HepG2 (cell line): Measurements from ENCODE around the gene PGK2. TPM values are rescaled to one million over a fixed set of nuclear protein-coding genes. Genes with fewer than 3 reads are reported as not detected.
A peak's percentile ranks its signal among the peaks of the same experiment; 100 is the strongest.

Experiments used
- CEBPG ChIP-seq: IDR thresholded peaks from 2 replicates; pipeline ENCODE4 v1.6.1; 2016
- KDM4B ChIP-seq: sonication (generic); formaldehyde crosslinking; IDR thresholded peaks from 2 replicates; pipeline ENCODE4 v1.4.0; 2020; ENCODE audit warnings: missing genetic modification reagents
- NONO ChIP-seq, 2 experiments: fragments of 450-650 bp in 1 of 2; sonication (generic) in 1 of 2; formaldehyde crosslinking in 1 of 2; IDR thresholded peaks in 1 of 2; conservative IDR thresholded peaks in 1 of 2; 2 replicates each; pipeline versions ENCODE4 v1.6.1 to v1.8.0; 2017 to 2022; ENCODE audit warnings: mild to moderate bottlenecking in 1 of 2, missing genetic modification reagents in 1 of 2, moderate library complexity in 1 of 2
- NR2F2 ChIP-seq: IDR thresholded peaks from 2 replicates; pipeline ENCODE4 v1.6.1; 2012; ENCODE audit warnings: low read depth, inconsistent platforms, borderline replicate concordance
- RBM39 ChIP-seq: fragments of 200-400 bp; formaldehyde crosslinking; IDR thresholded peaks from one replicate; pipeline ENCODE4 v1.6.1; 2018; ENCODE audit warnings: antibody characterized with exemption, mild to moderate bottlenecking, low read depth, low read length; ENCODE audit not compliant: poor library complexity, severe bottlenecking
- SP2 ChIP-seq: sonication (generic); formaldehyde crosslinking; IDR thresholded peaks from 2 replicates; pipeline ENCODE4 v1.5.1; 2020; ENCODE audit warnings: mild to moderate bottlenecking, missing genetic modification reagents
- TAF1 ChIP-seq: sonication (generic); formaldehyde crosslinking; IDR thresholded peaks from 2 replicates; pipeline ENCODE4 v1.4.0; 2020; ENCODE audit warnings: missing genetic modification reagents
- TBX3 ChIP-seq: fragments of 450-650 bp; IDR thresholded peaks from 2 replicates; pipeline ENCODE4 v1.6.1; 2017; ENCODE audit warnings: antibody characterized with exemption, mild to moderate bottlenecking, inconsistent platforms, borderline replicate concordance
- TCF7L2 ChIP-seq: IDR thresholded peaks from 2 replicates; pipeline ENCODE4 v1.6.1; 2011; ENCODE audit warnings: mild to moderate bottlenecking, low read depth, low read length, moderate library complexity
- YEATS2 ChIP-seq: sonication (generic); formaldehyde crosslinking; IDR thresholded peaks from 2 replicates; pipeline ENCODE4 v1.4.0; 2020; ENCODE audit warnings: missing genetic modification reagents, borderline replicate concordance
- ZBTB38 ChIP-seq: sonication (generic); formaldehyde crosslinking; IDR thresholded peaks from 2 replicates; pipeline ENCODE4 v1.5.1; 2020; ENCODE audit warnings: mild to moderate bottlenecking, missing genetic modification reagents
- ZNF124 ChIP-seq: sonication (generic); formaldehyde crosslinking; IDR thresholded peaks from 2 replicates; pipeline ENCODE4 v1.4.0; 2020; ENCODE audit warnings: missing genetic modification reagents
- ZNF382 ChIP-seq: sonication (generic); formaldehyde crosslinking; IDR thresholded peaks from 2 replicates; pipeline ENCODE4 v1.5.0; 2020; ENCODE audit warnings: missing genetic modification reagents, mild to moderate bottlenecking, borderline replicate concordance
- ZNF543 ChIP-seq: sonication (generic); formaldehyde crosslinking; IDR thresholded peaks from 2 replicates; pipeline ENCODE4 v1.4.0; 2020; ENCODE audit warnings: mild to moderate bottlenecking, missing genetic modification reagents
- ZNF619 ChIP-seq: sonication (generic); formaldehyde crosslinking; IDR thresholded peaks from 2 replicates; pipeline ENCODE4 v1.4.0; 2020; ENCODE audit warnings: mild to moderate bottlenecking, missing genetic modification reagents
- ZNF670 ChIP-seq: sonication (generic); formaldehyde crosslinking; IDR thresholded peaks from 2 replicates; pipeline ENCODE4 v1.8.0; 2022; ENCODE audit warnings: mild to moderate bottlenecking, missing genetic modification reagents, borderline replicate concordance
- ZNF703 ChIP-seq: sonication (generic); formaldehyde crosslinking; IDR thresholded peaks from 2 replicates; pipeline ENCODE4 v1.5.1; 2020; ENCODE audit warnings: missing genetic modification reagents, mild to moderate bottlenecking, moderate library complexity, borderline replicate concordance
- ZNF816 ChIP-seq: sonication (generic); formaldehyde crosslinking; IDR thresholded peaks from 2 replicates; pipeline ENCODE4 v1.8.0; 2022; ENCODE audit warnings: missing genetic modification reagents, mild to moderate bottlenecking, borderline replicate concordance
- ZNF841 ChIP-seq: sonication (generic); formaldehyde crosslinking; IDR thresholded peaks from 2 replicates; pipeline ENCODE4 v1.8.1; 2023; ENCODE audit warnings: missing genetic modification reagents, borderline replicate concordance
- ZSCAN21 ChIP-seq: sonication (generic); formaldehyde crosslinking; IDR thresholded peaks from 2 replicates; pipeline ENCODE4 v1.8.0; 2022; ENCODE audit warnings: mild to moderate bottlenecking, missing genetic modification reagents, moderate library complexity, borderline replicate concordance
- polyA plus RNA-seq, 8 experiments: library from polyadenylated mRNA; depleted of rRNA in 3 of 8; stranded (reverse) in 7 of 8; unstranded in 1 of 8; fragments of >200 nt; fragmentation: Illumina TruSeq in 4 of 8; extraction: Trizol in 4 of 8; gene quantifications; 2 replicates each; pipeline versions ENCODE4 v1.2.1 to v1.2.3, GENCODE V29; 2011 to 2016; ENCODE audit warnings: low read depth in 4 of 8, missing spikeins in 1 of 8, mixed read lengths in 1 of 8; ENCODE audit not compliant: insufficient read depth in 1 of 8
- total RNA-seq, 5 experiments: library from RNA; depleted of rRNA; stranded (reverse); fragments of >200 nt; fragmentation: Illumina TruSeq; extraction: Trizol; gene quantifications; 2 replicates each; pipeline ENCODE4 v1.2.3, GENCODE V29; 2016; ENCODE audit warnings: low read depth in 1 of 5
- TF ChIP-seq, protein P1 (sequence below): sonication (generic); formaldehyde crosslinking; IDR thresholded peaks from 2 replicates; pipeline ENCODE4 v1.5.0; 2020; ENCODE audit warnings: mild to moderate bottlenecking, low read depth, missing genetic modification reagents, borderline replicate concordance
- TF ChIP-seq, protein P2 (sequence below): IDR thresholded peaks from 2 replicates; pipeline ENCODE4 v1.4.0; 2020; ENCODE audit warnings: mild to moderate bottlenecking, missing genetic modification reagents
- TF ChIP-seq, protein P3 (sequence below): sonication (generic); formaldehyde crosslinking; IDR thresholded peaks from 2 replicates; pipeline ENCODE4 v1.4.0; 2020; ENCODE audit warnings: mild to moderate bottlenecking, low read depth, missing genetic modification reagents

The PGK2 gene
- total and polyA plus RNA-seq, 2 of the 13 experiments (the other 11 are each of a cell fraction or from before 2014, with no cell fraction given), result not detected

DNA sequence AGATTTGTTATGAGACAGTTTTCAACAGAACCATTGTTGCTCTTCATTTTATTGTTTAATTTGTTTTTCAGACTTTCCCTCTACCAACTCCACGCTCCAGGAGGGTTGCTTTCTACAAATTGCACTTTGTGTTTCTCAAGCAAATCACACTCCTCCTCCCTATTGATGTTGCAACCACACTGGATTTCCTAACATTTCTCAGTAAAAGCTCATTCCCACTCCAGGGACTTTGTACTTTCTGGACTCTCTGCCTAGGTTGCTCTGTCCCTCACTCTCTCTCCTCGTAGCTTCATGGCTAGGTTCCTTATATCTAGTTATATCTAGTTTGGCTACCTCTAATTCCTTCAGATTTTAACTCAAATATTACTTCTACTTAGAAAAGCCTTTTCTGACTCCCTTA is 20.3 kb downstream of the PGK2 start (continued):
- TF ChIP-seq, protein P1, sequence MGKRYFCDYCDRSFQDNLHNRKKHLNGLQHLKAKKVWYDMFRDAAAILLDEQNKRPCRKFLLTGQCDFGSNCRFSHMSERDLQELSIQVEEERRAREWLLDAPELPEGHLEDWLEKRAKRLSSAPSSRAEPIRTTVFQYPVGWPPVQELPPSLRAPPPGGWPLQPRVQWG (CRISPR knock-in tag), result no peak
- no peak for TF ChIP-seq SP2
- TF ChIP-seq YEATS2, result no peak
- TF ChIP-seq CEBPG (CRISPR knock-in tag), result peak; percentile 98
- TF ChIP-seq, protein P2, sequence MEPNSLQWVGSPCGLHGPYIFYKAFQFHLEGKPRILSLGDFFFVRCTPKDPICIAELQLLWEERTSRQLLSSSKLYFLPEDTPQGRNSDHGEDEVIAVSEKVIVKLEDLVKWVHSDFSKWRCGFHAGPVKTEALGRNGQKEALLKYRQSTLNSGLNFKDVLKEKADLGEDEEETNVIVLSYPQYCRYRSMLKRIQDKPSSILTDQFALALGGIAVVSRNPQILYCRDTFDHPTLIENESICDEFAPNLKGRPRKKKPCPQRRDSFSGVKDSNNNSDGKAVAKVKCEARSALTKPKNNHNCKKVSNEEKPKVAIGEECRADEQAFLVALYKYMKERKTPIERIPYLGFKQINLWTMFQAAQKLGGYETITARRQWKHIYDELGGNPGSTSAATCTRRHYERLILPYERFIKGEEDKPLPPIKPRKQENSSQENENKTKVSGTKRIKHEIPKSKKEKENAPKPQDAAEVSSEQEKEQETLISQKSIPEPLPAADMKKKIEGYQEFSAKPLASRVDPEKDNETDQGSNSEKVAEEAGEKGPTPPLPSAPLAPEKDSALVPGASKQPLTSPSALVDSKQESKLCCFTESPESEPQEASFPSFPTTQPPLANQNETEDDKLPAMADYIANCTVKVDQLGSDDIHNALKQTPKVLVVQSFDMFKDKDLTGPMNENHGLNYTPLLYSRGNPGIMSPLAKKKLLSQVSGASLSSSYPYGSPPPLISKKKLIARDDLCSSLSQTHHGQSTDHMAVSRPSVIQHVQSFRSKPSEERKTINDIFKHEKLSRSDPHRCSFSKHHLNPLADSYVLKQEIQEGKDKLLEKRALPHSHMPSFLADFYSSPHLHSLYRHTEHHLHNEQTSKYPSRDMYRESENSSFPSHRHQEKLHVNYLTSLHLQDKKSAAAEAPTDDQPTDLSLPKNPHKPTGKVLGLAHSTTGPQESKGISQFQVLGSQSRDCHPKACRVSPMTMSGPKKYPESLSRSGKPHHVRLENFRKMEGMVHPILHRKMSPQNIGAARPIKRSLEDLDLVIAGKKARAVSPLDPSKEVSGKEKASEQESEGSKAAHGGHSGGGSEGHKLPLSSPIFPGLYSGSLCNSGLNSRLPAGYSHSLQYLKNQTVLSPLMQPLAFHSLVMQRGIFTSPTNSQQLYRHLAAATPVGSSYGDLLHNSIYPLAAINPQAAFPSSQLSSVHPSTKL (CRISPR knock-in tag), result peak; percentile 97
- no peak for TF ChIP-seq NONO (IDR thresholded peaks at IDR 0.05)
- TF ChIP-seq NONO (CRISPR knock-in tag; conservative IDR thresholded peaks at IDR 0.05), result peak; percentile 58; the same call in 1 of the 2 replicates
- no peak for TF ChIP-seq ZNF816 (CRISPR knock-in tag)
- TF ChIP-seq KDM4B, result no peak
- TF ChIP-seq ZNF619, result no peak
- TF ChIP-seq ZSCAN21 (CRISPR knock-in tag), result no peak
- TF ChIP-seq ZNF382 (CRISPR knock-in tag), result no peak
- no peak for TF ChIP-seq ZNF543 (CRISPR knock-in tag)
- TF ChIP-seq, protein P3, sequence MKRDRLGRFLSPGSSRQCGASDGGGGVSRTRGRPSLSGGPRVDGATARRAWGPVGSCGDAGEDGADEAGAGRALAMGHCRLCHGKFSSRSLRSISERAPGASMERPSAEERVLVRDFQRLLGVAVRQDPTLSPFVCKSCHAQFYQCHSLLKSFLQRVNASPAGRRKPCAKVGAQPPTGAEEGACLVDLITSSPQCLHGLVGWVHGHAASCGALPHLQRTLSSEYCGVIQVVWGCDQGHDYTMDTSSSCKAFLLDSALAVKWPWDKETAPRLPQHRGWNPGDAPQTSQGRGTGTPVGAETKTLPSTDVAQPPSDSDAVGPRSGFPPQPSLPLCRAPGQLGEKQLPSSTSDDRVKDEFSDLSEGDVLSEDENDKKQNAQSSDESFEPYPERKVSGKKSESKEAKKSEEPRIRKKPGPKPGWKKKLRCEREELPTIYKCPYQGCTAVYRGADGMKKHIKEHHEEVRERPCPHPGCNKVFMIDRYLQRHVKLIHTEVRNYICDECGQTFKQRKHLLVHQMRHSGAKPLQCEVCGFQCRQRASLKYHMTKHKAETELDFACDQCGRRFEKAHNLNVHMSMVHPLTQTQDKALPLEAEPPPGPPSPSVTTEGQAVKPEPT (CRISPR knock-in tag), result no peak
- 0 out of 2 replicates have a peak, but pooled peaks have one; percentile 50 for TF ChIP-seq ZNF670 (CRISPR knock-in tag)
- peak; percentile 97; the same call in 1 of the 2 replicates for TF ChIP-seq ZNF124
- no peak for TF ChIP-seq ZNF841
- TF ChIP-seq ZNF703 (CRISPR knock-in tag), result no peak
- no peak for TF ChIP-seq RBM39
- TF ChIP-seq TAF1 (CRISPR knock-in tag), result no peak
- no peak for TF ChIP-seq NR2F2
- TF ChIP-seq TCF7L2, result no peak
- no peak for TF ChIP-seq ZBTB38
- TF ChIP-seq TBX3, result no peak
